Cortex of kidney (tissue), 1 donor: Measurements from ENCODE around the gene ARHGAP12.
"Not testable (repeated sequence)": the region's sequence is repeated elsewhere in the genome, so short reads cannot be mapped to it uniquely, and the experiment has no call there.

Experiments used
- DNase-seq: peaks from one replicate; lab custom pipeline; 2025; lab: John Stamatoyannopoulos, UW

ARHGAP12 gene

GRCh38 chr10:31928549-31929260, at the start of gene ARHGAP12:
Gene ARHGAP12, minus strand, starts transcription at chr10:31928831. Its CDS starts 19,976 bp downstream, at chr10:31908855.
- DNase-seq: peak; percentile 59

GRCh38 chr10:31978156-31978483, 49.5 kb upstream of the ARHGAP12 start:
- no peak for DNase-seq

GRCh38 chr10:31977440-31978155, 49.0 kb upstream of the ARHGAP12 start:
- no peak for DNase-seq

DNA sequence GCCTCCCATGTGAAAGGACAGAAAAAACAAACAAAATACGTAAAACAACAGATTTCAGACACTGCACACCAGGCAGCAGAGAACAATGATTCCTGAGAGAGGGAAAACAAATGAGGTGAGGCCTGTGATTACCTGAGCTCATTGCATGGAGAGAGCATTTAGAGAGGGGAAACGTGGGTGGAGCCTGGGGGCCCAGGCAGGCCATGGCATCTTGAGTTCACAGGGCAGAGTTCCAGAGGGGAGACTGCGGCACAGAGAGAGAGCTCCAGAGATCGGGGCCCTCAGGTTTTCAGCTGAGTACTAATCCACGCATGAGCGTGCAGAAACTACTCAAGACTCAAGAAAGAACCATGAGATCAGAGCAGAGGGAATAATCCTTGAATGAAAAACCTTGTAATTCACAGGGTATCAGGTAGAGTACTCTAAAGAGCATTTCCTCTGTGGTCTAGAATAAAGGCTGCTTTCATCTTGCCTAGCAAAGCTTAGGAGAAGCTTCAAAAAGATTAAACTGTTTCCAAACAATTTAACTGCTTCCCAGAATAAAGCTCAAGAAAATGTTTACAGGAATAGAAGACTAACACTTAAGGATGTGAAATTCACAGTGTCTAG, 46.6 kb upstream of the ARHGAP12 start:
- no peak for DNase-seq

DNA sequence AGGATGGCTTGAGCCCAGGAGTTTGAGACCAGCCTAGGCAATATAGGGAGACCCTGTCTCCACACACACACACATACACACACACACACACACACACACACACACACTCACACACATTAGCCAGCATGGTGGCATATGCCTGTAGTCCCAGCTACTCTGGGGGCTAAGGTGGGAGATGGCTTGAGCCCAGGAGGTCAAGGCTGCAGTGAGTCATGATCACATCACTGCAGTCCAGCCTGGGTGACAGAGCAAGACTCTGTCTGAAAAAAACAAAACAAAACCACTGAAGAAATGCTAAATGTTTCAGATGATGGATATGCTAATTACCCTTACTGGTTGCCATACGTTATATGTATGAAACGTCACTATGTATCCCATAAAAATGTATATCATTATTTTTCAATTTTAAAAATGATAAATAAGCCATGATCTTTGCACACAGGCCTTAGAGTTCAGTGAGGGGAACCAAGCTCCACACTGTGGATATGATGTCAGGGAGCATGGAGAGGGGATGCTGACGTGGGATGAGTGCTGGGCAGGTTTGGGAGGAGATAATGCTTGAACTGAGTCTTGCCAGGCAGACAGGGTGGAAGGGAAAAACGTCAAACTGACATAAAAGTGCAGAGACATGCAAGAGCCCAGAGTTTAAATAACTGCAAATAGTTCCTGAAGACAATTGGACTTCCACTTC, 45.9 kb upstream of the ARHGAP12 start:
- DNase-seq: no peak

- DNase-seq: no peak
These were observed 43.9 kb upstream of the ARHGAP12 start for GRCh38 chr10:31972519-31973041.

DNA sequence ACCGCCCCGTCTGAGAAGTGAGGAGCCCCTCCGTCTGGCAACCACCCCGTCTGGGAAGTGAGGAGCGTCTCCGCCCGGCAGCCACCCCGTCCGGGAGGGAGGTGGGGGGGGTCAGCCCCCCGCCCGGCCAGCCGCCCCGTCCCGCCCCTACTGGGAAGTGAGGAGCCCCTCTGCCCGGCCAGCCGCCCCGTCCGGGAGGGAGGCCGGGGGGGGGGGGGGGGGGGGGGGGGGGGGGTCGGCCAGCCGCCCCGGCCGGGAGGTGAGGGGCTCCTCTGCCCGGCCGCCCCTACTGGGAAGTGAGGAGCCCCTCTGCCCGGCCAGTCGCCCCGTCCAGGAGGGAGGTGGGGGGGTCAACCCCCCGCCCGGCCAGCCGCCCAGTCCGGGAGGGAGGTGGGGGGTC, 41.2 kb upstream of the ARHGAP12 start:
- not testable (repeated sequence) for DNase-seq

DNA sequence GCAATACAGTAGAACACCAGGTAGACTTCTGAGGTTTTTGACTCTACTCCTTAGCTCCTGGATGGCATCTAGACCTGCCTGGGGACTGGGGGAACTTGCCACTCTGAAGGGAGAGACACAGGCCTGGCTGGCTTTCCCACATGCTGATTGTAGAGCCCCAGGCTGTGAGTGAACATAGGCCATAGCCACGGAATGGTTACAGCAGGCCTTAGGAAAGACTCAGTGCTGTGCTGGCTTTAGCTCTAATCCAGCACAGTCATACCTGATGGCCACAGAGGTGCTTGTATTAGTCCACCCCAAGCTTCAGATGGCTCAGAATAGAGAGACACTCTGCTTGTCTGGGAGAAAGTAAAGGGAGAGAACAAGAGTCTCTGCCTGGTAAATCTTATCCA, 35.0 kb upstream of the ARHGAP12 start:
- DNase-seq: no peak

DNA sequence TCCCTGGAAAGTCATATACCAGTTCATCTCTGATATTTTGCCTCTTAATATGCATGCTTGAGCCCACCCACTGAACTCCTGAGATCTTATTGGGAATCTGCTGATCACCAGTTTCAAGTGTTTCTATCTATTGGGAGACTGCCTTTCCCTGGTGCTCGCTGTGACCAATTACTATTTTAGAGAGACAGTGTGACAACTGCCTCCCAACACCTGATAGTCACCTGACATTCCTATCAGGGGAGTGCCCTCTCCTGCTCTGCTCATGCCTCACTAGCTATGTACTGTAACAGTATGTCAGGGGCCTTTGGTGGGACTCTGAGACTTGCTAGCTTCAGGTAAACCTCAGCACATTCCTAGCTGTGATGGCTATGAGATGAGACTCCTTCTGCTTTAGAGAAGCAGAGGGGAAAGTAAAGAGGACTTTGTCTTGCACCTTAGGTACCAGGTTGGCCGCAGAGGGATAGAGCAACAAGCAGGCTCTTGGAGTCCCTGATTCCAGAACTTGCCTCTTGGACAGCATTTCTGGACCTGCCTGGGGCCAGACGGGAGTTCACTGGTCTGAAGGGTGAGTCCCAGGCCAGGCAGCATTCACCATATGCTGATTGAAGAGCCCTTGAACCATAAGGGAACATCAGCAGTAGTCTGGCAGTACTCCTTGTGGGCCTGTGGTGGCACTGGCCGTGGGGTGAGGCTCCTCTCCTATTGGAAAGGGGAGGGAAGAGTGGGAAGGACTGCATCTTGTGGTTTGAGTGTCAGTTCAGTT, 34.4 kb upstream of the ARHGAP12 start:
- DNase-seq: no peak

DNA sequence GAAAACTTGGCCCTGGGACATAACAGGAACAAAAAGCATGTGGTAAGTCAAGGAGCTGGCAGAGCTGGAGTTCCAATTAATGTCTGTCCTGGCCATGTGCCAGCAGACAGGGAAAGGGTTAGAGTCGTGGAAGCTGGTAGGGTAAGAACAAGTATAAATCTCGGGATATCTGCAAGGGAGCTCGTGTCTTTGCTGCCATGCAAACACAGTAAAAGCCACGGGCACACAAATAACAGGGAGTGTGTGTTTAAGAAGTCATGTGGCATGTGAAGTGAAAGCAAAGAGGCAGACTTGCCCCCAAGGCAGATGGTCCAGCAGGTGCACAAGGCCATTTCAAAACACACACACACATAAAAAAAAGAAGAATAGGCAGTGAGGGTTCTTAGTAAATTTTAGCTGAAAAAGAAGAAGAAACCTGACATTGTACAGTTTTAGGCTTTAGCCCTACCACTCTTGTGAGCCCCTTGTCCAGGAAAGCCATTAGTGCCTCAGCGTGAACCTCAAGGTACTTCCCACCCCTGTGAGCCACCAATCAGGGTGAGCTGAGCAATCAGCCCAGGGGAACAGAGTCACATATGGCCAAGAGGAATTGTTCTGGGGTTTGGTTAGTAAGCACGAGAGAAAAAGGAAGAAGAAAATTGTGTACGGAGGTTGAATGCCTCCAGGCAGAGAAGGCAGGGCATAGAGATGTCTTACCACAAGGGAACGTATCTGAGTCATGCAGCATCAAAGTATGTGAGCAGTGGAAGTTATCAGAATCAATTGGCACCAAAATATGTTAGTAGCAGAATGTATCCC, 32.8 kb upstream of the ARHGAP12 start:
- no peak for DNase-seq

- no peak for DNase-seq
These were observed 31.0 kb upstream of the ARHGAP12 start for GRCh38 chr10:31959461-31960173.

- no peak for DNase-seq
These were observed 30.2 kb upstream of the ARHGAP12 start for GRCh38 chr10:31958856-31959255.

DNA sequence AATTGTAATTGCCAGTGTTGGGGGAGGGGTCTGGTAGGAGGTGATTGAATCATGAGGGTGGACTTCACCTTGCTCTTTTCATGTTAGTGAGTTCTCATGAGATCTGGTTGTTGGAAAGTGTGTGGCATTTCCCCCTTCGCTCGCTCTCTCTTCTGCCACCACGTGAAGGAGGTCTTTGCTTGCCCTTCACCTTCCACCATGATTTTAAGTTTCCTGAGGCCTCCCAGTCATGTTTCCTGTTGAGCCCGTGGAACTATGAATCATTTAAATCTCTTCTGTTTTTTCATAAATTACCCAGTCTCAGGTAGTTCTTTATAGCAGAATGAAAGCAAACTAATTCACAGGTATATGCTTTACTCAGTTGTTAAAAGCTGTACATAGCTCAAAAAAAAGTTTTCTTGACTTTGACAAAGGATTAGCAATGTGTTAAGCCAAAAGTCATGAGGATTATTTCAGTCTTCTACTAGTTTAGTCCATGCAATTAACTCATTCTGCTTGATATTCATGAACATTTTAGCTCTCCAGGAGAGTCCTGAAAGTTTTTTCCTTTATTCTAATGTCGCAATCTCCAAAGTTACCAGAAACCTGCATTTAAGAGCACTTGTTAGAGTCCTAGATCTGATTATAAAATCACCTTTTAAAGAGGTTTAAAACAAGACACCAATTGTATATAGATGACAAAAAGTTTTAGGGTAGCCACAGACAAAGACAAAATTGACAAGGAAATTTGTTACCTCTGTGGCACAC, 27.7 kb upstream of the ARHGAP12 start:
- no peak for DNase-seq

DNA sequence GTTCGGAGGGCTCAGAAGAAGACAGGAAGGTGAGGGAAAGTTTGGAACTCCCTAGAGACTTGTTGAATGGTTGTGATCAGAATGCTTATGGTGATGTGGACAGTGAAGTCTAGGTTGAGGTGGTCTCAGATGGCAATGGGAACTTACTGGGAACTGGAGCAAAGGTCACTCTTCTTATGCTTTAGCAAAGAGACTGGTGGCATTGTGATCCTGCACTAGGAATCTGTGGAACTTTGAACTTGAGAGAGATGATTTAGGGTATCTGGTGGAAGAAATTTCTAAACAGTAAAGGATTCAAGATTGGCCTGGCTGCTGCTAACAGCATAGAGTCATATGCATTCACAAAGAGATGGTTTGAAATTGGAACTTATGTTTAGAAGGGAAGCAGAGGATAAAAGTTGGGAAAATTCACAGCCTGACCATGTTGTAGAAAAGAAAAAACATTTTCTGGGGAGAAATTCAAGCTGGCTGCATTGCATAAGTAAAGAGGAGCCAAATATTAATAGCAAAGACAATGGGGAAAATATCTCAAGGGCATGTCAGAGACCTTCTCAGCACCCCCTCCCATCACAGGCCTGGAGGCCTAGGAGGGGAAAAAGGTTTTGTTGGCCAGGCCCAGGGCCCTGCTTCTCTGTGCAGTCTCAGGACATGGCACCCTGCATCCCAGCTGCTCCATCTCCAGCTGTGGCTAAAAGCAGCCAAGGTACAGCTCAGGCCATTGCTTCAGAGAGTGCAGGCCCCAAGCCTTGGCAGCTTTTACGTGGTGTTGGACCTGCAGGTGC, 26.0 kb upstream of the ARHGAP12 start:
- no peak for DNase-seq

DNA sequence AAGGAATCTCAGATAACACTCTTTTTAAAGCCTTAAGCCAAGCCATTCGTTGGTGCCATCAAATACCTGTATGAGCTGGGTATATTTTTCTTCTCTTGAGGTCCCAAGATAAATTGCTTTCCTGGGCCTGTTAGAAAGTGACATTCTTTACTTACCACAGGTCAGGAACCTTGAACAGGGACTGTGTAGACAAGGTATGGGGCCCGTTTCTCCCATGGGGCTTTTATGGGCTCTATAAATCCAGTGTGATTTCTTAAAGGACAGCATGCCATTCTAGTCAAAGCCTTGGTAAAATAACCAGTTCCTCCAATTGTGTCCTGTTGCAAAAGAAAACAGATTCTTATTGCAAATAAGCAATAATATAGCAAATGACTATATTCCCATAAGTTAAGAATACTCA, 24.8 kb upstream of the ARHGAP12 start:
- DNase-seq: no peak

- no peak for DNase-seq
These were observed 24.4 kb upstream of the ARHGAP12 start for GRCh38 chr10:31953080-31953479.

DNA sequence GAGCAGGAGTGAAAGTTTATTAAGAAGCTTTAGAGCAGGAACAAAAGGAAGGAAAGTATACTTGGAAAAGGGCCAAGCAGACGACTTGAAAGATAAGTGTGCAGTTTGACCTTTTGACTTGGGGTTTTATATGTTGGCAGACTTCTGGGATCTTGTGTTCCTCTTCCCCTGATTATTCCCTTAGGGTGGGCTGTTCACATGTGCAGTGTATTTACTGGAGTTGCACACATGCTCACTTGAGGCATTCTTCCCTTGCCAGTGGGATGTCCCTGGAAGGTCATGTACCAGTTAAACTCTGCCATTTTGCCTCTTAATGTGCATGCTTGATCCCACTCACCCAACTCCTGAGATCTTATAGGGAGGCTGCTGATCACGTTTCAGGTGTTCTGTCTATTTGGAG, 23.4 kb upstream of the ARHGAP12 start:
- no peak for DNase-seq

DNA sequence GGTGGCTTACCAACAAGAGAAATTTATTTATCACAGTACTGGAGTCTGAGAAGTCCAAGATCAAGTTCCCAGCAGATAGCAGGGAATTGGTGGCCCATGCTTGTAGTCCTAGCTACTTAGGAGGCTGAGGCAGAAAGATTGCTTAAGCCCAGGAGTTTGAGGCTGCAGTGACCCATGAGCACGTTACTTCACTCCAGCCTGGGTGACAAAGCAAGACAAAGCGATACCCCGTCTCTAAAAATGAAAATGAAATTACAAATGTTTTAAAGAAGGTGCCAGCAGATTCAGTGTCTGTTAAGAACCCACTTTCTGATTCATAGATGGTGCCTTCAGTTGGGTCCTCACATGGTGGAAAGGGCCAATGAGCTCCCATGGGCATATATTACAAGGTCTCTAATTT, 20.6 kb upstream of the ARHGAP12 start:
- no peak for DNase-seq

DNA sequence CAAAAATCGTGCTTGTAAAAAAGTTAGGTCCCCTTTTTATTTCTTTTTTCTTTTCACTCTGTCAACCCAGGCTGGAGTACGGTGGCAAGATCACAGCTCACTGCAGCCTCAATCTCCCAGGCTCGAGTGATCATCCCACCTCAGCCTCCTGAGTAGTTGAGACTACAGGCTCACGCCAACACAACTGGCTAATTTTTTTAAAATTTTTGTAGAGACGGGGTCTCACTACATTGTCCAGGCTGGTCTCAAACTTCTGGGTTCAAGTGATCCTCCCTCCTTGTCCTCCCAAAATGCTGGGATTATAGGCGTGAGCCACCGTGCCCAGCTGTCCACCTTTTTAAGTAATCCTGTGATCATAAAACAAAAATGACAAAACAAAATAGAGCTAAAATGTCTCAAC, 19.4 kb upstream of the ARHGAP12 start:
- DNase-seq: no peak
